GM18517 (cell line): ENCODE data around the gene DNAJC24.

ENCODE experiments used
- ATAC-seq: cut with Tn5 transposase; IDR thresholded peaks from one replicate; pipeline ENCODE4 v1.9.1; 2021; ENCODE audit warnings: mild to moderate bottlenecking, moderate library complexity; ENCODE audit not compliant: unreplicated experiment

DNAJC24 gene

GRCh38 chr11:31480930-31481329 lies 111.3 kb downstream of the DNAJC24 start:
- no peak for ATAC-seq
